Mucosa of rectum (tissue), 2 donors: ENCODE data around the gene FCHO2.

ENCODE experiments used
- H3K27ac ChIP-seq, 2 donors: one replicate each; pipeline ENCODE4 v1.7.0; 2013; ENCODE audit warnings: inconsistent platforms in 2 of 2, low read depth in 2 of 2, low read length in 2 of 2
- H3K27me3 ChIP-seq, 2 donors: one replicate each; pipeline ENCODE4 v1.7.0; 2013; ENCODE audit warnings: low read length in 2 of 2; ENCODE audit not compliant: control insufficient read depth in 2 of 2, insufficient read depth in 2 of 2
- H3K36me3 ChIP-seq, 2 donors: one replicate each; pipeline ENCODE4 v1.7.0; 2013; ENCODE audit warnings: low read length in 2 of 2; ENCODE audit not compliant: control insufficient read depth in 2 of 2, insufficient read depth in 2 of 2
- H3K4me1 ChIP-seq, 2 donors: one replicate each; pipeline ENCODE4 v1.7.0; 2013; ENCODE audit warnings: low read length in 2 of 2, mild to moderate bottlenecking in 1 of 2; ENCODE audit not compliant: control insufficient read depth in 2 of 2, insufficient read depth in 2 of 2
- H3K4me3 ChIP-seq, 2 donors: one replicate each; pipeline ENCODE4 v1.7.0; 2013; ENCODE audit warnings: low read length in 2 of 2
- H3K9ac ChIP-seq, 2 donors: one replicate each; pipeline ENCODE4 v1.7.0; 2013; ENCODE audit warnings: low read length in 2 of 2, low read depth in 1 of 2, mild to moderate bottlenecking in 1 of 2
- H3K9me3 ChIP-seq, 2 donors: one replicate each; pipeline ENCODE4 v1.7.0; 2013; ENCODE audit warnings: low read length in 2 of 2; ENCODE audit not compliant: control insufficient read depth in 2 of 2
- donor health status: healthy.
- donor health status: Normal muscosa, but diverticular disease.

FCHO2 gene

DNA sequence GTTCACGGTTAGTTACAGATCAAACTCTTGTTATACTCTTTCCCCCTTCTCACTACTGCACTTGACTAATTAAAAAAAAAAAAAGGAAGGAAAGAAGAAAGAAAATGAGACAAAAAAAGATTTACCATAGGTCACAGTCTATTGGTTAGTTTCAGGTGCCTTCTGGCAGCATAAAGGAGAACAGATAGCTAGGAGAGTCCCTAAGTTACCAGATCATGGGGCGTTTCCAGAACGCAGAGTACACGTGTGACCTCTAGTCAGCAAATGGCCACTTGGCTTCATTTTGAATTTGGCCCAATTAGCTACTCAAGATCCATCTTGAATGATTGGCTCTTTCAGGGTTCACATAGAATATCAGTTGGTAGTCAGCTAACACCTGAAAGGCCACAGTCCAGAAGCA lies 144.3 kb downstream of the FCHO2 start:
- H3K36me3 ChIP-seq, result no peaks in the 10 kb centered on the region
- no peaks in the 10 kb centered on the region for H3K27me3 ChIP-seq
- no peak overlapping the region for H3K9ac ChIP-seq
- H3K9me3 ChIP-seq, result no peaks in the 10 kb centered on the region
- H3K27ac ChIP-seq, result no peak overlapping the region
- H3K4me1 ChIP-seq, result no peaks in the 10 kb centered on the region
- H3K4me3 ChIP-seq, result no peak overlapping the region

DNA sequence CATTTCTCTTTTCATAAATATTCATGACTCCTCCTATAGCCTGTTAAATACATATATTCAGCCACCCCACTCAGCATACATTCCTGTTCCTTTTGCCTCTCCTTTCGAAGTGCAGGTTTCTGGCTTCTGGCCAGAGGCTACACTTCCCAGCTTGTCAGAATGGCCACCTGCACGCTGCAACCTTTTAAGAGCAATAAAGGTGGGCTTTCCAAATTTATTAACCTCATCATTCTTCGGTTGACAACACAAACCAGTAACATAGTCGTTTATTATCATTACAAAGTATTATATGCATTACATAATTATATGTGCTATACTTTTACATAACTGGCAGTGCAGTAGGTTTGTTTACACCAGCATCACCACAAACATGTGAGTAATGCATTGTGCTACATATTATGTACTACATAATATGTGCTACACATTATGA lies 148.0 kb downstream of the FCHO2 start:
- Histone ChIP-seq H3K9me3 (no peaks in the 10 kb centered on the region), H3K27ac (no peak overlapping the region), H3K9ac (no peak overlapping the region), H3K4me3 (no peak overlapping the region), H3K27me3 (no peaks in the 10 kb centered on the region), H3K36me3 (no peaks in the 10 kb centered on the region), H3K4me1 (no peaks in the 10 kb centered on the region)

DNA sequence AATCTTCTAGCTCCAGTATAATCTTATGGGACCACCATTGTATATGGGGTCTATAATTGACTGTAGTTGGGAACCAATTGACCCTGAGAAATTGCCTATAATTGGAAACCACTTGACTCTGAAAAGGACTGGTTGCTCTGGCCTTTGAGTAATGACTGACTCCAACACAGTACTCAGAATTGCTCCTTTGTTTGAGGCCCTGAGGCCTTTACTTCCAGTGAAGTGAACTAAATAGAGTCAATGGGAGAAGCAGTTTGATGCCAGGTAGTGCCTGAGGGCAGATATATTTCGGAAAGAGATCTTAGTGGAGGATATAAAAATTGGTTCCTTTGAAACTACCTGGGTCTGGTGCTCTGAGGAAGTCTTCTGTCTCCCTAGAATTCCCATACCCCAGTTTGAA lies 148.5 kb downstream of the FCHO2 start:
- H3K4me3 ChIP-seq, result no peak overlapping the region
- H3K27ac ChIP-seq, result no peak overlapping the region
- H3K27me3 ChIP-seq, result no peaks in the 10 kb centered on the region
- H3K36me3 ChIP-seq, result no peaks in the 10 kb centered on the region
- no peaks in the 10 kb centered on the region for H3K4me1 ChIP-seq
- H3K9me3 ChIP-seq, result no peaks in the 10 kb centered on the region
- H3K9ac ChIP-seq, result no peak overlapping the region

DNA sequence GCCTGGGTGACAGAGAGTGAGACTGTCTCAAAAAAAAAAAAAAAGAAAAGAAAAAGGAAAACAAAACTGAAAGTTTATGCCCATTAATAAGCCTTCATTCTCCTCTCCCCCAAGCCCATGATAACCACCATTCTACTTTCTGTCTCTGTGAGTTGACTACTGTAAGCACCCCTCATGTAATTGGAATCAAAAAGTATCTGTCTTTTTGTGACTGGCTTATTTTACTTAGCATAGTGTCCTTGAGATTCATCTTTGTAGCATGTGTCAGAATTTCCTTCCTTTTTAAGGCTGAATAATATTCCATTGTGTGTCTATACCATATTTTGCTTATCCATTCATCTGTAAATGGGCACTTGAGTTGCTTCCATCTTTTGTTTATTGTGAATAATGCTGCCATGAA lies 150.5 kb downstream of the FCHO2 start:
- Histone ChIP-seq H3K9ac (no peak overlapping the region), H3K27ac (no peak overlapping the region), H3K36me3 (no peaks in the 10 kb centered on the region), H3K4me3 (no peak overlapping the region), H3K9me3 (no peaks in the 10 kb centered on the region), H3K4me1 (no peaks in the 10 kb centered on the region), H3K27me3 (no peaks in the 10 kb centered on the region)

DNA sequence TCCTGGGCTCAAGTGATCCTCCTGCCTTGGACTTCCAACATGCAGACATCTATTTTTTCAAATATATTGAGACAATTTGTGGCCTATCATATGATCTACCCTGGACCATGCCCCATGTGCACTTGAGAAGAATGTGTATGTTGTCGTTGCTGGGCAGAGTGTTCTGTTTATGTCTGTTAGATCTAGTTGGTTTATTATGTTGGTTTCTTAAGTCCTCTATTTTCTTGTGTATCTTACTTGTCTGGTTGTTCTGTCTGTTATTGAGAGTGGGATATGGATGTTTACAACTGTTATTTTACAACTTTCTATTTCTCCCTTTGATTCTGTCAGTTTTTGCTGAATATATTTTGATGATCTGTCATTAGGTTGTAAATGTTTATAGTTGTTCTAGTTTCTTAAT lies 154.3 kb downstream of the FCHO2 start:
- Histone ChIP-seq H3K9ac (no peak overlapping the region), H3K4me1 (peaks cover 0 to 3% of the 10 kb centered on the region in 2 donors), H3K4me3 (no peak overlapping the region), H3K9me3 (peaks cover 0 to 4% of the 10 kb centered on the region in 2 donors), H3K27ac (no peak overlapping the region), H3K27me3 (no peaks in the 10 kb centered on the region), H3K36me3 (no peaks in the 10 kb centered on the region)

DNA sequence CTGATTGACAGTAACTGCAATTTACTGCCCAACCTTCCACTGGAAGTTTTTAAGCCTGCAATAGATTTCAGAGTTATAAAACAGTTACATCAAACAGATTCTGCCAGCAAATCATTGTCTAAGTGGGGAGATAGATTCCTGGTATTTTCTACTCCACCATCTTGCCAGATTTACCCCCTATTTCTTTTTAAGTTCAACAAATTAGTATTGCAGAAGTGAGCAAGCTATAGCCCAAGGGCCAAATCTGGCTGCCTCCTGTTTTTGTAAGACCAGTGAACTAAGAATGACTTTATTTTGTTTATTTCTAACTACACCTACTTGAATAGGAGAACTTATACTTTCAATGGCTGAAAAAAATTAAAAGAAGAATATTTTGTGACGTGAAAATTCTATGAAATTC lies 155.7 kb downstream of the FCHO2 start:
- Histone ChIP-seq H3K36me3 (no peaks in the 10 kb centered on the region), H3K27ac (no peak overlapping the region), H3K27me3 (no peaks in the 10 kb centered on the region), H3K9ac (no peak overlapping the region), H3K4me3 (no peak overlapping the region), H3K4me1 (peaks cover 0 to 11% of the 10 kb centered on the region in 2 donors), H3K9me3 (peaks cover 0 to 4% of the 10 kb centered on the region in 2 donors)

DNA sequence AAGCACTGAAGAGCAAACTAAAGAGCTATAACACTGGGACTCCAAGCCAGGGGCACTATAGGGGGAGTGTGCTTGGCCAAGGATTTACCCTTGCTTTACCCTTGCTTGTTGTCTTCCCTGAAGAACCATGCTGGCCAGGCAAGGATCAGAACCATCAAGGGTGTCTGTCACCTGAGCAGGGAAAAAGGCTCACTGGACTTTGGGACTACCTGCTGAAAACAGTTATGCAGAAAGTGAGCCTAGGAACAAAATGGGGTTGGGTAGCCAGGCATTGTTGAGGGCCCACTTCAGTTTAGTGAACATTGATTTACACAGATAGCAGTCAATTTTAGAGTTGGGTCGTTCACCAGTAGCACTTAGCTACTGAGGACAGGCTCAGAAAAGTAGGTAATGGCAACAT lies 156.5 kb downstream of the FCHO2 start:
- H3K36me3 ChIP-seq, result no peaks in the 10 kb centered on the region
- H3K4me3 ChIP-seq, result no peak overlapping the region
- H3K9ac ChIP-seq, result no peak overlapping the region
- H3K9me3 ChIP-seq, result peaks cover 0 to 4% of the 10 kb centered on the region in 2 donors
- peaks cover 0 to 15% of the 10 kb centered on the region in 2 donors for H3K4me1 ChIP-seq
- H3K27ac ChIP-seq, result no peak overlapping the region
- H3K27me3 ChIP-seq, result no peaks in the 10 kb centered on the region

DNA sequence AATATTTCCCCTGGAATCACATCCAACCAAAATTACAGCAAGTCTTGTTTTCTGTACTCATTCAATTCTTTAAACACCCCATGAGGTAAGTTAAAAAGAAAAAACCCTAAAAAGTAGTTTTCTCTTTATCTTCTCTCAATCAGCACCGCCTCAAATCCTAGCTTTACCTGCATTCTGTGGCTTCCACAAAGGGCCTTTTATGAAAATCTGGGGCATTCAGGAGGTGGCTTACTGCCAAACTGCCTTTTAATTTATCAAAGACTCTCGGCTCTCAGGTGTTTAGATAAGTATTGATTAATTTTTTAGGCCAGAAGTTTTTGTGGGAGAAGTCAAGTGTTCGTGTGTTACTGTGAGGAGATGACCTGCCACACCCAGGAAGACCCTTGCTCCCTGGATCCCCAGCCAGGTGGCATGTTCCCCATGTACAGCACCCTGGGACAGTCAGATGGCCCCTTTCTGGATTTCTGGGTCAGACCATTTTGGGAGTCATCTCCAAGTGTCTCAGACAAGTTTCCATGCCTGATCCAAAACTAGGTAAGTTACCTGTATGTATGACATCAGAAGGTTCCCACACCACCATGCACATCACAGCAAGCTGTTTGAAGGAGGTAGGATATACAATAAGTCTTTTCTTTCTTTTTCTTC lies 158.3 kb downstream of the FCHO2 start:
- no peaks in the 10 kb centered on the region for H3K36me3 ChIP-seq
- H3K9me3 ChIP-seq, result peaks cover 0 to 4% of the 10 kb centered on the region in 2 donors
- H3K4me1 ChIP-seq, result peaks cover 9 to 31% of the 10 kb centered on the region in 2 donors
- H3K27ac ChIP-seq, result no peak overlapping the region
- no peak overlapping the region for H3K4me3 ChIP-seq
- no peaks in the 10 kb centered on the region for H3K27me3 ChIP-seq
- no peak overlapping the region for H3K9ac ChIP-seq

DNA sequence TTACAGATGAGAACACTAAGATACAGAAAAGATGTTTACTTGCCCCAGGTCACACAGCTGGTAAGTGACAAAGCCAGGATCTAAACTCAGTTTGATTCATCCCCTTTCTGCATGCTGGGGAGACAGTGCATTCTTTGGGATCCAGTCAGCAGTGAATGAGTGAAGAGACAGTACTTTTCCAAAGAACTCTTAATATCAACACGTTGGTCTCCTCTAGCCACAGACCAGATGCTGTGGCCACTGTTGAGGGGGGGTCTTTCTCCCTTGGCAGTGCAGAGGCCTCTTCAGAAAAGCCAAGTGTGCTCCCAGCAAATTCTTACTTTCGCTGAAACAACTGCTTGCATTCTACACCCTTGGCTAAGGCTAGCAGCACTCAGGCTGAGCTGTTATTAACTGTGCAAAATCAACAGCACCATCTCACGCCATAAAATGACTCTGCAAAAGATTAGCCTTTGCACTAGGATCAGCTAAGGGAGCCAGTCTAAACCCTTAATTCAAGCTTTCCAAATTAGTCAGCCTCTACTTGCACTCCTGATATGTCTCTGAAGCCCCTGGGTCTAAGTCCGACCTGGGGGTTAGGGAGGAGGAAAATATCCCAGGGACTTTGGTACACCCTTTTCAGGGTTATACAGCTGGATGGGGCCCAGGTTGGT lies 159.7 kb downstream of the FCHO2 start:
- Histone ChIP-seq H3K9ac (no peak overlapping the region), H3K4me3 (no peak overlapping the region), H3K9me3 (peaks cover 0 to 4% of the 10 kb centered on the region in 2 donors), H3K27me3 (no peaks in the 10 kb centered on the region), H3K36me3 (no peaks in the 10 kb centered on the region), H3K27ac (peak overlapping the region in 1 of 2 donors; percentile 13), H3K4me1 (peaks cover 18 to 41% of the 10 kb centered on the region in 2 donors)

DNA sequence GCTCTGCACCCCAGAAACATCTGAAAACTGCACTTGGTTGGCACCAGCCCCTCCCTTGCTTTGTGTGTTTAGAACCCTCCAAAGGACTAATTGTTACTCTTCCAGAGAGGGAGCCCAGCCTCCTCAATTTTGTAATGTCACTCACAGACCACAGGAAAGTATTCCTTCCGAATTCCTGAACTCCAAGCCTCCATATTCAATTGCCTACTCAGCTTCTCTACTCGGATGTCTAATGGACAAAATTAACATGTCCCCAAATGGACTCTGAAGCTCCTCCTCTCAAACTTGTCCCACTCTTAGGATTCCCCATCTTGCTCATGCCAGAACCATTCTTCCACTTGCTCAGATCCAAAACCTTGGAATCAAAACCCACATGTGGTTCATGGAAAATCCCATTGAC lies 160.7 kb downstream of the FCHO2 start:
- peaks cover 18 to 41% of the 10 kb centered on the region in 2 donors for H3K4me1 ChIP-seq
- no peaks in the 10 kb centered on the region for H3K27me3 ChIP-seq
- H3K9me3 ChIP-seq, result peaks cover 0 to 4% of the 10 kb centered on the region in 2 donors
- no peak overlapping the region for H3K27ac ChIP-seq
- H3K36me3 ChIP-seq, result no peaks in the 10 kb centered on the region
- H3K4me3 ChIP-seq, result no peak overlapping the region
- no peak overlapping the region for H3K9ac ChIP-seq
